Cardiac muscle cell (in vitro differentiated cells and primary cell): ENCODE data around the gene PRICKLE3. TPM values are rescaled to one million over a fixed set of nuclear protein-coding genes. Genes with fewer than 3 reads are reported as not detected.

Experiments used
- DNase-seq, 2 donors: peaks; one replicate each; pipeline versions ENCODE4 v3.0.0 to v3.0.0-alpha.2; 2010 to 2017; ENCODE audit warnings: low read depth in 1 of 2, low spot score in 1 of 2
- H3K27ac ChIP-seq: fragments of 200-600 bp; sonication (generic); 2 replicates; pipeline ENCODE4 v1.5.1; 2016
- H3K27me3 ChIP-seq: fragments of 200-600 bp; sonication (generic); 2 replicates; pipeline ENCODE4 v1.6.0; 2016; ENCODE audit warnings: control low read depth
- H3K36me3 ChIP-seq: fragments of 200-600 bp; sonication (generic); 2 replicates; pipeline ENCODE4 v1.5.1; 2016; ENCODE audit warnings: control low read depth
- H3K4me1 ChIP-seq: fragments of 200-600 bp; sonication (generic); 2 replicates; pipeline ENCODE4 v1.8.1; 2017; ENCODE audit warnings: low read depth, mild to moderate bottlenecking, mixed run types
- H3K4me3 ChIP-seq: fragments of 200-600 bp; sonication (generic); 2 replicates; pipeline ENCODE4 v1.5.1; 2016; ENCODE audit warnings: mild to moderate bottlenecking
- H3K9me3 ChIP-seq: fragments of 200-600 bp; sonication (generic); 2 replicates; pipeline ENCODE4 v1.5.1; 2017; ENCODE audit warnings: low read depth, mild to moderate bottlenecking, control low read depth
- CTCF ChIP-seq: IDR thresholded peaks from 2 replicates; pipeline ENCODE4 v1.5.1; 2012; ENCODE audit warnings: low read depth, mild to moderate bottlenecking, low read length
- polyA plus RNA-seq: library from polyadenylated mRNA; unstranded; fragments of >200 nt; fragmentation: Nextera tagmentation; extraction: Ambion mirVana; gene quantifications from 2 replicates; pipeline ENCODE4 v1.2.1, GENCODE V29; 2016
- total RNA-seq: library from RNA; depleted of rRNA; stranded (reverse); fragments of >200 nt; gene quantifications from 2 replicates; pipeline ENCODE4 v1.2.3, GENCODE V29; 2016

The PRICKLE3 gene
- total RNA-seq (10.5 and 16.5 TPM in 2 replicates), polyA plus RNA-seq (8.1 and 10.9 TPM in 2 replicates)

DNA sequence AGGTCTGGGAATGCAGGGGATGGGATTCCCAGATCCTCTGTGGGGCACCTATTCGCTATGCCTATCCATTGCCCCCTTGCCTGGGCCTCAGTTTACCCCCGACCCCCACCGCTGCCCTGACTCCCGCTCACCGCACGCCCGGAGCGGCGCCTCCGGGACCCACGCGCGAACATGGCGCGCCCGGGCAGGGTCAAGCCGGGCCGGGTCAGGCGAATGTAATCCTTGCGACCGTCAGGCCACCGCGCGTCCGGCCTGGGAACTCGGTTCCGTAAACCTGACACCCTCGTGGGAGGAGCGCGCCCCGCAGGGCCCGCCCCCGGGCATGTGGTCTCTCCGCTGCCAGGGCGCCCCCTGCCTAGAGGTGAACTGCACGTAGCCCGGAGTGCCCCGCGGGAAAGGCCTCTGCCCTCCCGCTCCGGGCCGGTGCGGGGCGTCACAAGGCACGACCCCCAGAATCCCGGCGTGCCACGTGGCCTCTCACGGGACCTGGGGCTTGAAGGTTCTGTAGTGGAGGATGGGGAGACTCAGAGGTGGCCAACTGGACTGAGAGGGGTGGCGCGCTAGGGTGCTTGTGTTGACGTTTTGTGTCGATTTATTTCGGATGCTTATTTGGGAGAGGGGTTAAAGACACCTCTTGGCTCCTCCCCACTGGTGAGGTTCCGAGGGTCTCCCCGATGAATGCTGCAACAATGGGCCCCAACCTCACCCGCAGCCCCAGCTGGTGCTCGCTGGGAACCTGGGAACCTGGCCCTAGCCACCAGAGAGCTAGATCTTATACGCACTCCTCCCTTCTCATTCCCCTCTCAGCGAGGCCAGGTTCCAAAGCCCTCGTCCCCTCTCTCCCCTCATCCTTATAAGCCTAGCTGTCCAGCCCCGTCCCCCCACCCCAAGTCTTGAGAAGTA lies at the start of gene PRICKLE3:
PRICKLE3 (minus strand) TSS at position 249 of the 903 bp plus-strand sequence; CDS start at position 173, 76 bp downstream.
- no peaks in the 10 kb centered on the region for H3K9me3 ChIP-seq
- H3K36me3 ChIP-seq: no peaks in the 10 kb centered on the region
- H3K27ac ChIP-seq: peak within 1 kb of the TSS; percentile 46

GRCh38 chrX:49233887-49234555 lies 47.8 kb upstream of the PRICKLE3 start:
- Histone ChIP-seq H3K27me3 (no peaks in the 10 kb centered on the region), H3K27ac (no peak overlapping the region), H3K4me1 (no peaks in the 10 kb centered on the region), H3K4me3 (no peak overlapping the region), H3K36me3 (no peaks in the 10 kb centered on the region), H3K9me3 (no peaks in the 10 kb centered on the region)
- TF ChIP-seq CTCF: no peak
- DNase-seq: no peak

More for the DNA sequence above, at the start of gene PRICKLE3:
- H3K27me3 ChIP-seq: no peaks in the 10 kb centered on the region
- peak within 1 kb of the TSS; percentile 33 for H3K4me3 ChIP-seq
- peak; percentile 42 for TF ChIP-seq CTCF
- DNase-seq: peak; percentile 60 to 85
- no peaks in the 10 kb centered on the region for H3K4me1 ChIP-seq

GRCh38 chrX:49233176-49233575 lies 47.0 kb upstream of the PRICKLE3 start, which contains the start of gene CACNA1F:
Gene CACNA1F, minus strand, starts transcription at chrX:49233340. Its CDS starts 31 bp downstream, at chrX:49233309.
- Histone ChIP-seq H3K27ac (no peak within 1 kb of the TSS), H3K36me3 (no peaks in the 10 kb centered on the region), H3K27me3 (no peaks in the 10 kb centered on the region), H3K4me3 (no peak within 1 kb of the TSS), H3K4me1 (no peaks in the 10 kb centered on the region), H3K9me3 (no peaks in the 10 kb centered on the region)
- DNase-seq: no peak
- TF ChIP-seq CTCF: no peak

- TF ChIP-seq CTCF: no peak
- Histone ChIP-seq H3K27ac (no peak overlapping the region), H3K36me3 (no peaks in the 10 kb centered on the region), H3K27me3 (no peaks in the 10 kb centered on the region), H3K9me3 (no peaks in the 10 kb centered on the region), H3K4me3 (no peak overlapping the region), H3K4me1 (no peaks in the 10 kb centered on the region)
- no peak for DNase-seq
These were observed 46.4 kb upstream of the PRICKLE3 start for GRCh38 chrX:49232525-49232924.

DNA sequence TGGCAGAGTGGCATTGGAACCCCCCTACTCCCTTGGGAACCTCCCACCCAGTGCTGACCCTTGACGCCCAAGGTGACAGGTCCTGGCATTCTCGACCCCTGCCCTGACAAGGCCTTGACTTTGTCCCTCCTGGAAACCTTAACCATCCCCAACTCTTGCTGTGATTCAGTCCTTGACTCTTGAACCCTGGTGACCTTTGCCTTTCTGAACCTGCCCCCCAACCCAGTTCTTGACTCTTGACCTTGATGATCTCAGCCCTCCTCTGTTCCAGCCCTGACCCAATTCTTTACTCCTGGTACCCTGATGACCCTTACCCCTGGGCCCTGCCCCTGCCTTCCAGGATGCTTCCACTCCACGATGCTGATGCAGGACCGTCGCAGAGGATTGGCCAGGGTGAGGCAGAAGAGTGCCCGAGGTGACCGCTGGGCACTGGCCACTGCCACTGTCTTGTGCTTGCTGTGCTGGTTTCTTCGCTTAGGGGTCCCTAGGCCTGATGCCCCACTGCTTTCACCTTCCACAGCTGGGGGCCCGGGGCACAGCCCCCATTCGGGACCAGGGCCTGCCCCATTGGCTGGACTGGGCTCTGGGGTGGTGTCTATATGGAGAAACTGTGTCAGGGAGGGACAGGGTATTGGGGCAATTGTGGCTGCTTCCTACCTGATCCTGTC lies 45.3 kb upstream of the PRICKLE3 start:
- Histone ChIP-seq H3K27ac (no peak overlapping the region), H3K4me1 (no peaks in the 10 kb centered on the region), H3K27me3 (no peaks in the 10 kb centered on the region), H3K36me3 (no peaks in the 10 kb centered on the region), H3K9me3 (no peaks in the 10 kb centered on the region), H3K4me3 (no peak overlapping the region)
- no peak for TF ChIP-seq CTCF
- DNase-seq: no peak
